GM18498 (cell line): ENCODE data around the gene SRRD.
"Not testable (repeated sequence)": the region's sequence is repeated elsewhere in the genome, so short reads cannot be mapped to it uniquely, and the experiment has no call there.

Experiments used
- ATAC-seq: cut with Tn5 transposase; IDR thresholded peaks from one replicate; pipeline ENCODE4 v1.9.1; 2021; ENCODE audit warnings: mild to moderate bottlenecking, moderate library complexity; ENCODE audit not compliant: unreplicated experiment

SRRD gene, protein sequence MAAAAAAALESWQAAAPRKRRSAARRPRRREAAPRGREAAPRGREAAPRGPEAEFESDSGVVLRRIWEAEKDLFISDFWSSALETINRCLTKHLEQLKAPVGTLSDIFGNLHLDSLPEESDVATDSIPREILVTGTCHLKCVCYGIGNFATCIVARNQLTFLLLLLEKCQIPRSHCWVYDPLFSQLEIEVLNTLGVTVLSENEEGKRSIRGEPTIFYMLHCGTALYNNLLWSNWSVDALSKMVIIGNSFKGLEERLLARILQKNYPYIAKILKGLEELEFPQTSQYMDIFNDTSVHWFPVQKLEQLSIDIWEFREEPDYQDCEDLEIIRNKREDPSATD

DNA sequence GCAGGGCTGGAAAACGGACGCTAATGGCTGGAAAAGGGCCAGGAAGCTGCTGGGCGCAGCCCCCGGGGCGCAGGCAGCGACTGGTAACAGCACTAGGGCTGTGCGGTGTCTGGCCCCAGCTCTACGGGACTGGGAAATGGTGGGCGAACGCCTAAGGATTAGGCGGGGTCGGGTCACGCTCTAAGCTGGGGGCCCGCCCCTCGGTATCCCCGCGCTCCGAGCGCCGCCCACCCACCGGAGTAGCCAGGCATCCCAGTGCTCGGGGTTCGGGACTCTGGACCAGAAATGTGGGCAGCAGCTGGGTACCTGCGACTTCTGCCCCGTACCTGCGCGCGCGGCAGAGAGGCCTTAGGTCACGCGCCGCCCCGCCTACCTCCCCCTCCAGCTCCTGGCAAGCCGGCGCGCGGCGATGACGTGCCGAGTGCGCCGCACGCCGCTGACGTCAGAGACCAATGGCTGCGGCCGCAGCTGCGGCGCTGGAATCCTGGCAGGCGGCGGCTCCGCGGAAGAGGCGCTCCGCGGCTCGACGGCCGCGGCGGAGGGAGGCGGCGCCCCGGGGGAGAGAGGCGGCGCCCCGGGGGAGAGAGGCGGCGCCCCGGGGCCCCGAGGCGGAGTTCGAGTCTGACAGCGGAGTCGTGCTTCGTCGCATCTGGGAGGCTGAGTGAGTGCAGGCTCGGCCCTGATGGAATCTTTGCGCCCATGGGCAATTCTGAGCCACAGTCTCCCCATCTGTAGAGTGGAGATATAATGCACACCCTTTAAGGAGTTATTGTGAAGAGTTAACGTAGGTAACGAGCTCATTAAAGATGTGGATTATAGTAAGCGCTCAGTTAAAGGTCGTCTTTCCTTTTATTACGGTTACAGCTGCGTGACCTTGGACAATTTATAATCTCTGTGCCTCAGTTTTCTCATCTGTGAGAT lies at the start of gene SRRD, which contains the start of gene HPS4:
Gene SRRD (plus strand): TSS at position 439 of the 921 bp plus-strand sequence. CDS start 14 bp downstream, at position 453.
Gene HPS4 (minus strand): TSS at position 345 of the 921 bp plus-strand sequence. CDS start 2,021 bp downstream, outside the sequence.
- peak; percentile 75 for ATAC-seq

DNA sequence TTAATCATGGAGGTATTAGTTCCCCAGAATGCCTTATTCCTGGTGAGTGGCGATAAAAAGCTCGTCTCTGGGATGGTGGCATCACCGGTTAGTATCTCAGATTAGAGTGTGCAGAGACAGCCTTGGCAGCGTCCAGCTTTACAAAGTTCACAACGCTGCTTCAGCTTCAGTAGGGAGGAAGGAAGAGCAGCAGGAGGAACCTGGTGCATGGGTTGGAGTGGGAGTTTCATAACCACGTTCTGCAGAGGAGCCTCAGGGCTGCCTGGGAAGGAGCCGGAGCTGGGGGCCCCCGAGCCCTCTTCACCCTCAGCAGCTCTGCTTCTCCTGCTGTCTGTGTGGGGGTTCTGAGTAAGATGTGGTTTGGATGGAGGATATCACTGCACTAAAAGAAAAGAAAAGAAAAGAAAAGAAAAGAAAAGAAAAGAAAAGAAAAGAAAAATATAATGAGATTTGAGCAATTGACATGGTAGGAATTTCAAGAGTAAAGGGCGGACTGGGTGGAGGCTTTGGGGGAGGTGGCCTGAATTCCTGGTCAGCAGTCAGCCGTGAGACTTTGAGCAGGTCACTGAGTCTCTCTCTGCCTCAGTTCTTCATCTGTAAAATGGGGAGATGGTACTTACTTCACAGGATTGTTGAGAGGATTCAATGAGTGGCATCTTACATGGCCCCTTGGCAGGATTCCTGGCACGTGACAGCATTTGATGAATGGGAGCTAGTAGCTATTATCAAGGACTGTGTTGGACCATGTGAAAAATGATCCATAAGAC lies 48.2 kb upstream of the SRRD start:
- no peak for ATAC-seq

DNA sequence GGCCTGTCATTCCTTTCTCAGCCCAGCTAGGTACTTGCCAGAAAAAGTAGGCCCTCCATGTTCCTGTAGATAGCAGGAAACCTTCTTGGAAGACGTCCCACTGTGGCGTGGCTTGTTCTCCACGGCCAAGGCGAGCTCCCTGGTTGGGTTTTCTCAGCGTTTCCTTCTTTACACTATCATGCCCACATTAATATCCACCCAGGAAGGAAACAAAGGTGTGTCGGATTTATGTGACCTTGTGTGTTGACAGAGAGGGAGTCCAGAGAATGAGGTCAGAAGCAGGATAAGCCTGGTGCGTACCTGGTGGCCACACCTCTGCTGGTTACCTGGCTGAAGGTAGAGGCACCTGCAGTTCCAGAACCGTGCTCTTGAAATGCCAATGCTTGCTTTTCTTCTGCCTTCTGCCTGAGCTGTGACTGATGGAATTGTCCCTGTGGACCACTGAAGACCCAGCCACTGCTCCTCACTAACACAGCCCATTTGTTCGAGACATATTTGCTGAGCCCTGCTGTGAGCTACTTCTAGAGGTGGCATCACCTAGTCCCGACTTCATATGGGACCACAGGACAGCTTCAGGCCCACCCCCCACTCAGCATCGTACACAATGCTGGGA lies 46.7 kb upstream of the SRRD start:
- no peak for ATAC-seq

DNA sequence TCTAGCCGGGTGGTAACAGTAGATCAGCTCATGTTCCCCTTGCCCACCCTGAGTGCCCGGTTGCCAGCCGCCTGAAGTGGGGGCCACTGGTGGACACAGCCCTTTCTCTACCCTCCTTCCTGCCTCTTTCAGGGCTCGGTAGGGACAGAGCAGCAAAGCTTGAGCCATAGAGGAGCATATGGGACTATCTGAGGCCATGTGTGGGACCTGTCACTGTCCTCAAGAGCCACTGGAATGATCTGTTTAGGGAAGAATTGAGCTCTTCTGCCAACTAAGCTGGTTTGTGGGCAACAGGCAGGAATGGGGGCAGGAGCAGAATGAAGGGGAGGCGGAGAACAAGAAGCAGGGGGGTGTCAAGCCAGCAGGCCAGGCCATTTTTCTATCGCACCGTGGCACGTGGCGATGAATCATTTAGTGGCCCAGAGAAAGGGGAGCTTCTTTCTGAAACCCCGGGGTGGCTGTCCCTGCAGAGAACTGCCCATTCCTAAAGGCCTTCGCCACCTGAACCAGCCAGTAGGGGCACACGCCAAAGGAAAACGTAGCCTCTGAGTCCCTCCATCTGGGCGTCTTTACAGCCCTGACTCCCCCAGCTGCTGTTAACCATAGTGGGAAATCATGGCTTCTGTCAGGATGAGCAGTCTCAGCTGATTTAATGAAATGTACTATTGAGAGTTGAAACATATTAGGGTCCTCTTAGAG lies 45.8 kb upstream of the SRRD start:
- ATAC-seq: no peak

DNA sequence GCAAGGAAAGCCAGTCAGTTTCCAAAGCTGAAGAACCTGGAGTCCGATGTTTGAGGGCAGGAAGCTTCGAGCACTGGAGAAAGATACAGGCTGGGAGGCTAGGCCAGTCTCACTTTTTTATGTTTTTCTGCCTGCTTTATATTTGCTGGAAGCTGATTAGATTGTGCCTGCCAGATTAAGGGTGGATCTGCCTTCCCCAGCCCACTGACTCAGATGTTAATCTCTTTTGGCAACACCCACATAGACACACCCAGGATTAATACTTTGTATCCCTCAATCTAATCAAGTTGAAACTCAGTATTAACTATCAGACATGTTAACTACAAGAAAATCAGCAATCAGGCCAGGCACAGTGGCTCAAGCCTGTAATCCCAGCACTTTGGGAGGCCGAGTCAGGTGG lies 44.9 kb upstream of the SRRD start:
- ATAC-seq: not testable (repeated sequence)

DNA sequence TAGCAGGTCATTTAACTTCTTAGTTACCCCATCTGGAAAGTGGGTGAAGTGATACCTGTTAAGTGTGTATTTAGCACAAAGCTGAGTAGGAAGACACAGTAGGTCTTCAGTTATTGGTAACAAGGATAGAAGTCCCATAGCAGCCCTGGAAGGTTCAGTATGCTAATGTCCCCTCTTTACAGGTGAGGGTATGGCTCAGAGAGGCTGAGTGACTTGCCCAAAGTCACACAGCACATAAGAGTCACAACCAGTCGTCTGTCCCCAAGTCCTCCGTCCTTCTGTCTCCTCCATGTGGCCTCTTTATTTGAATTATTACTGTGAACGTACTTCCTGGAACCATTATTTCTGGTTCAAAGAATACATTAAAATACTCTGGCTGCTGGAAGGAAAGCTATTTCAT lies 44.1 kb upstream of the SRRD start:
- ATAC-seq: no peak

DNA sequence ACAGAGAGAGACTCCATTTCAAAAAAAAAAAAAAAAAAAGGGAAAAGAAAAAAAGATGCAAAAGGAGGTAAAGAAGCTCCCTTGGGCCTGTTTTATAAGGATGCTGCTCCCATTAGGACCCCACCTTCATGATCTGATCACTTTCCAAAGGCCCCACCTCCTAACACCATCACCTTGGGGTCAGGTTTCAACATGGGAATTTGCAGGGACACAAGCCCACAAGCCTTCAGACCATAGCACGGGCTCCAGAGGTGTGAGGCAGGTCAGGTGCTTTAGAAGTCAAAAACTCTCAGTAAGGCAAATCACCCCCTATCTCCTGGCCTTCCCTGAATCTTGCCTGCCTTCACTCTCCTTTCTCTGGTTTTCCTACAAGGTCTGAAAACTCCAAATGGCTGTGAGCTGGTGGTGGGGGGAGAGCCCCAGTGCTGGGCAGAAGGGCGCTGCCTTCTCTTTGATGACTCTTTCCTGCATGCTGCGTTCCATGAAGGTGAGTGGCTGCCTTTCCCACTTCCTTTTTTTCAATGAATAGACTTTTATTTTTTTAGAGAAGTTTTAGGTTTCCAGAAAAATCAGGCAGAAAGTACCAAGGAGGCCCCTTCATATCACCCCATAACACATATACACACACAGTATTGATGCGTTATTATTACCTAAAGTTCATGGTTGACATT lies 41.5 kb upstream of the SRRD start:
- no peak for ATAC-seq

DNA sequence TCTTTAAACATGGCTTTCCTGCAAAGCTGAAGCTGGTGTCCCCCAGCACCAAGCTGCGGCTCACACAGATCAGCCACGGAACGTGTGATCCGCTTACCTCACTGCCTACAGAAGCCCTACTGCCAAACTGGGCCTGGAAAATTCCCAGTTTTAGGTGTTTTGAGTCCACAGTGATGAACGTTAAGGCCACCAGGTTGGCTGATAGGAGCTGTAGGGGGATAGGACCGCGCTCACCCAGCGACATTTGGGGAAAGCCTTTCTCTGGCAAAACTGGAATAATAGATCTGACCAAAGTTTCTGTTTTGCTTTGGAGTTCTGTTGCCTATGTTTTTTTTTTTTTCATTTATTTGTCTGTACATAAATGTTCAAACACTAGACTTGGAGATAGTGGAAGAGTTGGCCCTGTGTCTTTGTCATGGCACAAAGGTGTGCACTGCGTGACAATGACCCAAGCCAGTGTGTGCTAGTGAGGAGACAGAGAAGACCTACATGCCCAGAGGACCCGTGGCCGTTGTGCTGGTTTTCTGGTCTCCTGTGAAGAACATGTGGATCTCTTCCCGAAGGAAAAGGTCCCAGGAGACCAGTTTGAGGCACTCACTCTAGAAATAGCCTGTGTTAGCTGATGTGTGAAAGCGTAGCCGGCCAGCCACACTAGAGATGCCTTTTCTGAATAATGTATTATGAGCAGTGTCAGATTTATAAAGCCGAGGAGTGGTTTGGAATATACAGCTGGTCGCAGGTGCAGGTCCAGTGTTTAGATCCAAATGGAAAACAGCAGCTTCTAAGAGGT lies 39.6 kb upstream of the SRRD start:
- ATAC-seq: no peak

DNA sequence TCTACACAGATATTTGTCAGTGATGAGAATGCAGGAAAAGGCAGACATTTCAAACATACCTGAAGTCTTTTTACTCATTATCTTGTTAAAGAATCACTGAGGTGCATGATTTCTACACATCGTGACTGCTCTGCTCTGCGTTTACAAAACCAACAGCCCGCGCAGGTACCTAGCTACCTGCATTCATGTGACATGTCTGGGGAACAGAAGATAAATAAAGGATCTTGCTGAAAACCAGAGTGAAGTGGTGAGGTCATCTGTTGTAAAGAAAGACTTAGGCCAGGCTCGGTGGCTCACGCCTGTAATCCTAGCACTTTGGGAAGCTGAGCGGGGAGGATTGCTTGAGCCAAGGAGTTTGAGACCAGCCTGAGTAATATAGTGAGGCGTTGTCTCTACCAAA lies 38.9 kb upstream of the SRRD start:
- no peak for ATAC-seq

DNA sequence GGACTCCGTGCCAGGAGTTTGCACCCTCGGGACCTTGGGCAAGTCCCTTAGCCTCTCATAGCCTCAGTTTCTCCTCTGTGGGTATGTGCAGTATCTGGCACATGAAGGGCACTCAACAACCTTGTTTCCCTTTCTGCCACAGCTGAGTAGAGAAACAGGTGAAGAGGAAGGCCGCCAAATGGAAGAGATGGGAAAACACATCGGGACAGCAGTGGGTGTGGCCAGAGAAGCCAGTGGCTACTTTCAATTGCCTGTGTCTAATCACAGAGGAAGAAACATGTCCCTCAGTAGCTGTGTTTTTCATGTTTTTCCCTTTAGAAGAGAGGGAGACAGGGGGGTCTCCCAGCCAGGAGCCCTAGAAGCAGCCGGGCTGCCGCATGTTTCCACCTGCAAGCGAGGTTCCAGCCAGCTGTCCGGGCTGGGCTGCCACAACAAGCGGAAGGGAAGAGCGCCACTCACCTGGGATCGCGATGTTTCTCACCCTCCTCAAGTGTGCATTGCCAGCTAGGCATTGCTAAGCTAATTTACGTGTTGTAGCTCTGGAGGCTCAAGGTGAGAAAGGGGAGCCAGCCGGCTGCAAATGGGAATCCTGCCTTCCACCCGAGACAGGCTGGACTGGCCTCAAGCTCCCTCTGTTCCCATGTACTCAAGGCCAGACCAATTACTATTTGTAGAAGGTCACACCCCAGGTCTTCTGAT lies 38.0 kb upstream of the SRRD start:
- ATAC-seq: no peak

DNA sequence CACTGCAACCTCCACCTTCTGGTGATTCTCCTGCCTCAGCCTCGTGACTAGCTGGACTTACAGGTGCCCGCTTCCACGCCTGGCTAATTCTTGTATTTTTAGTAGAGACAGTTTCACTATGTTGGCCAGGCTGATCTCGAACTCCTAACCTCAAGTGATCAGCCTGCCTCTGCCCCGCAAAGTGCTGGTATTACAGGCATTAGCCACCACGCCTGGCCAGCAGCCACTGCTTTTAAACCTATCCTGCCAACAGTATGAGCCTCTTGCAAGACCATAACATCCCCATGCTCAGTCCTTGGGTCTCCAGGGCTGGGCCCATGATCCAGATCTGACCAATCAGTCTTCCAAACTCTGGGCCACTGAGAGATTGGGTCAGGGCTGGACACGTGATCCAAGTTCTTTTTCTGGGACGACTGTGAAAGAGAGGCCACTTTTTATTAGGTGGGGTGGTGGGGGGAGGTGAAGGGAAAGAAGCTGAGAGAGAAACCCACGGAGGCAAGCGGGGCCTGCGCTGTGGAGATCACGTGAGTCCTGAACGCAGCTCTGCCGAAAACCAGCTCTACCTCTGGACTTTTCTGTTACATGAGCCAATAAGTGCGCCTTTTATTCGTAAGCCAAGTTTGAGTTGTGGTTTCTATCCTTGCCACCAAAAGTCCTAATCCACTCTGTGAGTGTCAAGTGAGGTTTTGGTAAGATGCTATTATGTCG lies 36.7 kb upstream of the SRRD start:
- ATAC-seq: no peak

DNA sequence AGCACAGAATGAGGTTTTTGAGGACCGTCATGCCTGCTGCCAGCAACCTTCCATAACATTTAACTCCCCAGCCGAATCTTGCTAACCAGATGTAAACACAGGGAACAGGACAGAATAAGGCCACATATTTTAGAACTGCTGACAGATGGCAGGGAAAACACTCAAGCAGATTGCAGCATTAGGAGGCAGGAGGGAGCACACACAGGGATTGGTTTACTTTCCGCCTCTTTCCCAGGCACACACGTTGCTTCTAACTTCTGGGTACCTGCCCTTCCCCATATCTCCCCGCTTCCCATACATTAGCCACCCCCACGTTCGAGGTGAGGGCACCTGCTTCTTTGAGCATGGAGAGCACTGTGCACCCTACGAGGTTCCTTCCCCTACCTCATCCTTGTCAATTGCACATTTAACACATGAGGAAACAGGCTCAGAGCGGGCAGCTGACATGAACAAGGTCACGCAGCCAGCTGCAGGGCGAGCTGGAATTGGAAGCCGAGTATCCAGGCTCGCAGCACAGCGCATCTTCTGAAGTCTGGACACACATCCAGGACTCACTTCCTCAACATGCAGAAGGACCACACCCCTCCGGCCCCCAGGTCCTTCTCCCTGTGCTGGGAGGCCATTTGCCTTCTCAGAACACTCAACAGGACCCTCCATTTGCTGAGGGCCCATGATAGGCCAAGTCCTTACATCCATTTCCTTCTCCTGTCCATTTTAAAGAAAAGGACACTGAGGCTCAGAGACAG lies 35.9 kb upstream of the SRRD start:
- ATAC-seq: no peak

DNA sequence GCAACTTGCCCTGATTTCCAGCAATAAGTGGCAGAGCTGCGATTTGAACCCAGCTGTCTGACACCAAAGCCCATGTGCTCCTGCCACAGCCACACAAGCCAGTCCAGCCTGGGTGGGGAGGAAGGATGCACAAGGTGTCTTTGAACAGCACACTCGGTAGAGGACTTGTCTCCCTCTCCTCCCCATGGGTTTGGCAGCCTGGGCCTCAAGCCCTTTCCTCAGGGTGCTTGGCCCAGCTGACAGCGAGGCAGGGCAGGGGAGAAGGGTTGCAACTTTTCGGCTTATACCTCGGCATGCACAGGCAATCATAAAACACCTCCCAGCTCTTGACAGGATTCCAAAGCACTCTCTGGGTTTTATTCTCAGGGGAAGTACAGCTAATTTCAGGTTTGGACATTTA lies 35.3 kb upstream of the SRRD start:
- ATAC-seq: no peak

DNA sequence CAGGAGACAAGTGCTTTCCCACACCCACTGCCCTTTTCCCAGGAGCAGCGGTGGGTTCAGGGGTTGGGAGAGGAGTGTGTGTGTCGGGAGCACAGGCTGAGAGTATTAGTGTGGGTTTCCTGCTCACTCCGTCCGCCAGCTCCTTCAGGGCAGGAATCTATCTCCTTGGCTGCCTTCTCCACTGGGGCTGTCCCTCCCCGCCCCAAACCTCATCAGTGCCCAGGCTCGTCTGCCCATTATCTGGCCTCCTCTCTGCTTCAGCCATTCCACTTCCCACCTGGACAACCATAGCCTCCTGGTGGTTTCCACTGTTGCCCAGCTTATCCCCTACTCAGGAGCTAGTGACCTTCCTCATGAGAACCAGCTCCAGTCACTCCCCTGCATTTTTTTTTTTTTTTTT lies 34.7 kb upstream of the SRRD start:
- ATAC-seq: no peak

DNA sequence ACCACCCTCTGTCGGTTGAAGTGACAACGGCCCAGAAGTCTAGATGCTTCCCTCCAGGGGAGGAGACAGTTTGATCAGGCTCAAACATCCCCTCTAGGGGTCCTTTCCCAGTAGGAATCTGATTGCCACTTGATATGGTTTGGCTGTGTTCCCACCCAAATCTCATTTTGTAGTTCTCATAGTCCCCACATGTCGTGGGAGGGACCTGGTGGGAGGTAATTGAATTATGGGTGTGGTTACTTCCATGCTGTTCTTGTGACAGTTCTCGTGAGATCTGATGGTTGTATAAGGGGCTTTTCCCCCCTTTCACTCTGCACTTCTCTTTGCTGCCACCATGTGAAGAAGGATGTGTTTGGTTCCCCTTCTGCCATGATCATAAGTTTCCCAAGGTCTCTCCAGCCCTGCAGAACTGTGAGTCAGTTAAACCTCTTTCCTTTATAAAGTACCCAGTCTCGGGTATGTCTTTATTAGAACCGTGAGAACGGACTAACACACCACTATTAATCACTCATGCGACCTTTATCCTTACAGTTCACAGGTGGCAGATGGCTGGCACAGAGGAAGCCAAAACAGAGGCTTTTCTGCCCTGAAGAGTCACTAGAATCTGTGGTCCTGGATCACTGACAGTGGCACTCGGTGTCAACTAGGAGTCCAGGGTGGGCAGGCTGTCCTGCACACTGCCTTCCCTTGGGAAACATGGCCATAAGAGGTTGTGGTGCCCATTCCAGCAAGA lies 33.1 kb upstream of the SRRD start:
- ATAC-seq: no peak
